Keratinocyte (primary cell): Measurements from ENCODE around the gene CTDSPL. TPM values are rescaled to one million over a fixed set of nuclear protein-coding genes. Genes with fewer than 3 reads are reported as not detected.

Experiments
- DNase-seq: peaks from one replicate; pipeline ENCODE4 v3.0.0-alpha.2; 2011; ENCODE audit warnings: low read depth, missing footprints, low spot score
- FAIRE-seq: peaks from 2 replicates; lab custom pipeline; 2011; peaks lifted over from hg19 to GRCh38; lab: Jason Lieb, UNC
- H2AFZ ChIP-seq: 2 replicates; pipeline ENCODE4 v1.6.0; 2012; ENCODE audit warnings: low read length, control low read depth, inconsistent platforms; ENCODE audit not compliant: control insufficient read depth
- H3K27ac ChIP-seq: 2 replicates; pipeline ENCODE4 v1.5.1; 2011; ENCODE audit warnings: low read length; ENCODE audit not compliant: control insufficient read depth, insufficient read depth
- H3K27me3 ChIP-seq: 3 replicates; pipeline ENCODE4 v1.6.0; 2011; ENCODE audit warnings: low read length; ENCODE audit not compliant: control insufficient read depth, insufficient read depth; ENCODE audit errors: extremely low read depth
- H3K36me3 ChIP-seq, 2 experiments: 2 replicates in 1 of 2; 3 replicates in 1 of 2; pipeline ENCODE4 v1.5.1; 2011; ENCODE audit warnings: low read length in 2 of 2, mild to moderate bottlenecking in 1 of 2; ENCODE audit not compliant: control insufficient read depth in 2 of 2, insufficient read depth in 2 of 2; ENCODE audit errors: extremely low read depth in 1 of 2
- H3K4me1 ChIP-seq: 3 replicates; pipeline ENCODE4 v1.5.1; 2011; ENCODE audit warnings: low read length; ENCODE audit not compliant: control insufficient read depth, insufficient read depth; ENCODE audit errors: extremely low read depth
- H3K4me2 ChIP-seq: 3 replicates; pipeline ENCODE4 v1.6.0; 2011; ENCODE audit warnings: low read depth, low read length; ENCODE audit not compliant: control insufficient read depth, insufficient read depth; ENCODE audit errors: extremely low read depth
- H3K4me3 ChIP-seq, 3 experiments: fragments of 200-600 bp in 1 of 3; sonication (generic) in 1 of 3; 2 replicates in 2 of 3; 3 replicates in 1 of 3; pipeline ENCODE4 v1.5.1; 2011 to 2016; ENCODE audit warnings: low read length in 3 of 3, mild to moderate bottlenecking in 3 of 3, control low read depth in 2 of 3, inconsistent platforms in 1 of 3, low read depth in 1 of 3, mixed read lengths in 1 of 3, mixed run types in 1 of 3, moderate library complexity in 1 of 3; ENCODE audit not compliant: control insufficient read depth in 2 of 3, insufficient read depth in 2 of 3; ENCODE audit errors: extremely low read depth in 1 of 3
- H3K79me2 ChIP-seq: 2 replicates; pipeline ENCODE4 v1.6.0; 2012; ENCODE audit warnings: low read length; ENCODE audit not compliant: control insufficient read depth, insufficient read depth
- H3K9ac ChIP-seq: 3 replicates; pipeline ENCODE4 v1.6.0; 2011; ENCODE audit warnings: low read length; ENCODE audit not compliant: control insufficient read depth, insufficient read depth; ENCODE audit errors: extremely low read depth
- H3K9me1 ChIP-seq: 3 replicates; pipeline ENCODE4 v1.6.0; 2011; ENCODE audit warnings: low read length; ENCODE audit not compliant: control insufficient read depth, insufficient read depth; ENCODE audit errors: extremely low read depth
- H3K9me3 ChIP-seq: 2 replicates; pipeline ENCODE4 v1.5.1; 2012; ENCODE audit warnings: low read depth, low read length; ENCODE audit not compliant: control insufficient read depth
- H4K20me1 ChIP-seq: 3 replicates; pipeline ENCODE4 v1.6.0; 2011; ENCODE audit warnings: low read length; ENCODE audit not compliant: control insufficient read depth, insufficient read depth; ENCODE audit errors: extremely low read depth
- CTCF ChIP-seq, 3 experiments: IDR thresholded peaks in 1 of 3; conservative IDR thresholded peaks in 1 of 3; optimal IDR thresholded peaks in 1 of 3; 2 replicates in 2 of 3; 3 replicates in 1 of 3; pipeline versions ENCODE3 to v1.5.1; 2011; ENCODE audit warnings: low read length in 3 of 3, mild to moderate bottlenecking in 3 of 3, moderate library complexity in 2 of 3, control low read depth in 1 of 3, inconsistent platforms in 1 of 3; ENCODE audit not compliant: insufficient read depth in 2 of 3; ENCODE audit errors: extremely low read depth in 1 of 3
- EZH2 ChIP-seq: IDR thresholded peaks from one replicate; pipeline ENCODE4 v1.6.1; 2012; ENCODE audit warnings: inconsistent platforms, mild to moderate bottlenecking, low read length, moderate library complexity
- dilution Hi-C: fragments of 300-500 bp; cut with MboI; formaldehyde crosslinking; loops from one replicate; pipeline ENCODE4 v1.7.0; 2020; ENCODE audit warnings: low sequenced_read_pairs; ENCODE audit not compliant: extremely low pct_ligation_motif_present
- polyA plus RNA-seq, 5 experiments: library from polyadenylated mRNA; depleted of rRNA in 3 of 5; stranded (reverse) in 3 of 5; stranded (forward) in 1 of 5; unstranded in 1 of 5; fragments of >200 nt; gene quantifications; 1 replicate in 1 of 5; 2 replicates in 3 of 5; 3 replicates in 1 of 5; pipeline versions ENCODE4 v1.2.1 to v1.2.3, GENCODE V29; 2011 to 2012; ENCODE audit warnings: missing spikeins in 2 of 5, low read depth in 1 of 5, low replicate concordance in 1 of 5

CTDSPL gene
- polyA plus RNA-seq, 1 donor (not counting 4 experiments of a cell fraction or from before 2014, with no cell fraction given): 83.2 TPM

DNA sequence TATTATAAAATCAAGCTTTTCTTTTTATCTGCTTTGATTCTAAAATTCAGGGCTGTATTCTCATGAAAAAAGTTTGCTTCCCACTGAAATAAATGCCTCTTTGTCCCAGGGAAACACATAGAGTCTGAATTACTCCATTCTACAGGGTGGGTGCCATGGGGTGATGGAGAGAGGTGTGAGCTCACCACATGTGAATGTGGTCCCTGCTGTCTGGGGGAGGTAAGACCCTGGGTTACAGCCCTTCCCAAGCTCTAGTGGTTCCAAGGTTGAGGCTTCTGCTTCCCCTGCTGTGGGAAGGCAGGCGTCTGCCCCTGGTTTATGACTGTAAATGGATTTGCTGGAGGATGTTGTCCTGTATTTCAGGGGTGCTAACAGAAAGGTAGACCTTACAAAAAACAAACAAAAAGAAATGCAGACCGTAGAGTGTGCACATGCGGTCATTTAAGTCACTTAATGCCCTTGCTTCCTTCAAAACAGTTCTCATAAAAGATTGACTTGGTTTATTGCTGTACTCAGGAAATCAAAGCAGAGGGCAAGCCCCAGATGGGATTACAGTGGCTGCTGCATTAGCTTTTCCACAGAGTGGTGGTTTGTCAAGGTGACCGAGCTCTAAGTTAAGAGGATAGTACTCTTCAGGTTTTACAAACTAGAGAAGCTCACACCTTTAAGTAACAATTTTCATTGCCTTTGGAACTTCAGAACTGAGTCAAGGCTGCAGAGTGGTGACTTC is 49.2 kb downstream of the CTDSPL start:
- Histone ChIP-seq H2AFZ (no peak overlapping the region), H3K9me1 (no peaks in the 10 kb centered on the region), H3K4me1 (peaks cover 14% of the 10 kb centered on the region), H3K79me2 (peaks cover 62% of the 10 kb centered on the region), H3K27me3 (no peaks in the 10 kb centered on the region), H4K20me1 (no peaks in the 10 kb centered on the region), H3K4me3 (no peak overlapping the region), H3K4me2 (no peak overlapping the region), H3K27ac (no peak overlapping the region), H3K9ac (no peak overlapping the region), H3K36me3 (peaks cover under 1 to 7% of the 10 kb centered on the region in 2 experiments), H3K9me3 (no peaks in the 10 kb centered on the region)
- TF ChIP-seq CTCF (optimal IDR thresholded peaks at IDR 0.05 in 1 of 3, IDR thresholded peaks at IDR 0.05 in 1 of 3, conservative IDR thresholded peaks at IDR 0.05 in 1 of 3; ENCODE audit: extremely low read depth in 1 of 3, insufficient read depth in 2 of 3, low read length in 3 of 3): no peak
- TF ChIP-seq EZH2: no peak
- DNase-seq (no peak), FAIRE-seq (no peak)
- dilution Hi-C loops: no loop called here

GRCh38 chr3:37912052-37912733 is 50.5 kb downstream of the CTDSPL start:
- TF ChIP-seq CTCF (optimal IDR thresholded peaks at IDR 0.05 in 1 of 3, IDR thresholded peaks at IDR 0.05 in 1 of 3, conservative IDR thresholded peaks at IDR 0.05 in 1 of 3; ENCODE audit: extremely low read depth in 1 of 3, insufficient read depth in 2 of 3, low read length in 3 of 3) (peak; percentile 43 to 63 (median 48)), EZH2 (no peak)
- no peaks in the 10 kb centered on the region for H3K27me3 ChIP-seq
- H3K27ac ChIP-seq: no peak overlapping the region
- H3K9ac ChIP-seq: no peak overlapping the region
- H2AFZ ChIP-seq: no peak overlapping the region
- dilution Hi-C loops: no loop called here
- no peaks in the 10 kb centered on the region for H3K9me3 ChIP-seq
- H3K4me1 ChIP-seq: peaks cover 14% of the 10 kb centered on the region
- DNase-seq (no peak), FAIRE-seq (no peak)
- no peaks in the 10 kb centered on the region for H3K9me1 ChIP-seq
- H3K36me3 ChIP-seq: peaks cover 2 to 10% of the 10 kb centered on the region in 2 experiments
- H3K4me3 ChIP-seq: no peak overlapping the region
- H3K79me2 ChIP-seq: peaks cover 62% of the 10 kb centered on the region
- H4K20me1 ChIP-seq: peaks cover 3% of the 10 kb centered on the region
- H3K4me2 ChIP-seq: no peak overlapping the region
